ENCODE measurements around the gene STK4.

STK4 gene

DNA sequence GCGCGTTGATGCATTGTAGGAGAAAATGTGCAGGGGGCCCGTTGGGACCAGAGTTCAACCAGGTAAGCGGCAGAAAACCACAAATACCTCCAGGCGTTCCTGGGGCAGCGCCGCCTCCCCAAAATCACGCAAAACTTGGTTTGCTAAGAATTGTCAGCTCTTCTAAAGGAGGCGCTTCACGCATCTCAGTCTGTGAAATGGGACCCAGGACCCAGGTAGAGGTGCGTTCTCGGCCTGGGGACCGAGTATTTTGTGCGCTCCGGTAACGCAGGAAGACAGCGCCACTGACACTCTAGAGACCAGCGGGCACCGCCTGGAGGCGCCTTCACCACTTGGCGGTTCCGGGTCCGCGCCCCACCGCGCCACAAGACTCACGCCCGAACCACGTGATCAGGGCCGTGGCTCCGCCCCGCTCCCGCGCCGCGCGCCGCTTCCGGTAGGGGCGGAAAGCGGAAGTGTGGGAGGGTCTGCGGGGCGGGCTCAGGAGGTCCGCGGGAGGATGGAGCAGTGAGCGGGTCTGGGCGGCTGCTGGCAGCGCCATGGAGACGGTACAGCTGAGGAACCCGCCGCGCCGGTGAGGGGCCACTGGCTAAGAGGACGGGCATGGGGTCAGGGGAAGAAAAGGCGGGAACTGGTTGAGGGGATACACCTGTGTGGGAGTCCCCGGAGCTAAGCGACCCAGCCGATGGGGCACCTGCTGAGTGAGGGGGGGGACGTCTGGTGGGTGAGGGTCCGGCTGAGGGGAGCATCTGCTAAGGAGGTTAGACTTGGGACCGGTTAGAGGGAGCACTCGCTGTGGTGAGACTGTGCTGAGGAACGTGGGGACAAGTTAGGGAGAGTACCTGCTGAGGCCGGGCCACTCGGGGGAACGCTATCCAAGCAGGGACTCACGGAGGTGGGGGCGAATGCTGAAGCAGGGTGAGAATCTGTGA is at the start of gene STK4:
TSS of gene STK4 (plus strand) at position 483 of the 932 bp plus-strand sequence. CDS start at position 540, 57 bp downstream.
- peak; percentile 93 for DNase-seq (ENCODE audit: low spot score)

GRCh38 chr20:44916586-44916985 is 49.7 kb upstream of the STK4 start:
- no peak for DNase-seq (ENCODE audit: low spot score)

DNA sequence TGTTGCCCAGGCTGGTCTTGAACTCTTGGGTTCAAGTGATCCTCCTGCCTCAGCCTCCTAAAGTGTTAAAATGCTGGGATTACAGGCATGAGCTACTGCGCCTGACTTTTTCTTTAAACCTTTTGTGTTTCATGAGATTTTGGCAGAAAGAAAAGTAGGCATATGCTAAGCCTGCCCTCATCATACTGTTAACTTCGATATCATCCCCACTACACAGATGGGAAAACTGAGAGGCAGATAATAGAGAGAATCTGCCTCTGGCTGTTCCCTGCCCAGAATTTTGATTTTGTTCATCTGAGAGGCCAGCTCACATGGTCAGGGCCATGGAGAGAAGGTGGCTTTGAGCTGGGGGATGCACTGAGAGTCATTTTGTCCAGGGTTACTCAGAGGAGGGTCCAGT is 48.9 kb upstream of the STK4 start:
- no peak for DNase-seq (ENCODE audit: low spot score)

GRCh38 chr20:44918342-44918741 is 48.0 kb upstream of the STK4 start:
- DNase-seq (ENCODE audit: low spot score), result no peak

GRCh38 chr20:44918761-44919160 is 47.6 kb upstream of the STK4 start:
- DNase-seq (ENCODE audit: low spot score), result no peak

DNA sequence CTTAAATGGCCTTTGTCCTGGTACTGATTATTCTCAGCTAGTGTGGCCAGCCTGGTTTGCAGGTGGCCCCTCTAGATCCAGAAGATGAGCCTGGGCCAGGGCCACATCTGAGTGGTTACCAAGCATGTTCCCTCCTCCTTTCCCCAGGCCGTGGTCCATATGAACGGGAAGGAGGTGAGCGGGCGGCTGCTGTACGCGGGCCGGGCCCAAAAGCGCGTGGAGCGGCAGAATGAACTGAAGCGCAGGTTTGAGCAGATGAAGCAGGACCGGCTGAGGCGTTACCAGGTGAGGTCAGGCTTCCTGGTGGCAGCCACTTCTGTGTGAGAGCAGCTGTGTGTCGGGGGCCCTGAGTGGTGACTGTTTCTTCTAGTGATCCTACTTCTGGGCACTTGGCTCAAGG is 44.9 kb upstream of the STK4 start:
- DNase-seq (ENCODE audit: low spot score), result no peak

GRCh38 chr20:44924541-44924940 is 41.8 kb upstream of the STK4 start:
- DNase-seq (ENCODE audit: low spot score), result no peak

GRCh38 chr20:44928595-44928994 is 37.7 kb upstream of the STK4 start:
- no peak for DNase-seq (ENCODE audit: low spot score)

DNA sequence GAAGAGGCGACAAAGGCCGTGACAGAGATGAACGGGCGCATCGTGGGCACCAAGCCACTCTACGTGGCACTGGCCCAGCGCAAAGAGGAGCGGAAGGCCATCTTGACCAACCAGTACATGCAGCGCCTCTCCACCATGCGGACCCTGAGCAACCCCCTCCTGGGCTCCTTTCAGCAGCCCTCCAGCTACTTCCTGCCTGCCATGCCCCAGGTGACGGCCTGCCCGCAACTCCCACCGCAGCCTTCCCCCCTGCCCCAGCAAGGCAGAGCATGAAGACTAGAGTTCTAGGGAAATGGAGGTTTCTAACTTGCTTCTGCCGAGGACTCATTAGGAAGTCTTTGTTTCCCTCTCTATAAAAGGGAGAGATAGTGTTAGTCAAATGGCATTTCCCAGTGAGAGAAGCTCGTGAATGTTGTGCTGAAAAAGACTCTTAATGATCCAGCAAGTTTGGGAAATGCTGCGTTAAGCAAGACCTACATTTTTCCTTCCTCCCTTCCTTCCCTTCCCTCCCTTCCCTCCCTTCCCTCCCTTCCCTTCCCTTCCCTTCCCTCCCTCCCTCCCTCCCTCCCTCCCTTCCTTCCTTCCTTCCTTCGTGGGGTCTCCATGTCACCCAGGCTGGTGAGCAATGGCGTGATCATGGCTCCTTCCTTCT is 35.7 kb upstream of the STK4 start:
- DNase-seq (ENCODE audit: low spot score), result no peak

GRCh38 chr20:44931911-44932310 is 34.4 kb upstream of the STK4 start:
- DNase-seq (ENCODE audit: low spot score), result no peak

DNA sequence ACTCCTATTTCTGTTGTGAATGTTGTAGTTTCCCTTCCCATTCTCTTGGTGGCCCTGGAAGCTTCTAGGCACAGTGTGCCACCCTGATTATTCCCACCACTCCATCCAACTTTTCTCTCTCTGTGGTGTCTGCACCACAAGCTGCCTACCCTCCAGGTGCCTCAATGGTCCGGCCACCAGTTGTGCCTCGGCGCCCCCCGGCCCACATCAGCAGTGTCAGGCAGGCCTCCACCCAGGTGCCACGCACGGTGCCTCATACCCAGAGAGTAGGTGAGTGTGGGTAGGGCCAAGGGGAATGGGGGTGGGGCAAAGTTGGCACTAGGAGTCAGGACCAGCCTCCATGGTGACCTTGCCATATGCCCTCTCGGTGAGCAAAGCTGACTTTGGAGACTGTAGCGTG is 33.4 kb upstream of the STK4 start:
- no peak for DNase-seq (ENCODE audit: low spot score)

DNA sequence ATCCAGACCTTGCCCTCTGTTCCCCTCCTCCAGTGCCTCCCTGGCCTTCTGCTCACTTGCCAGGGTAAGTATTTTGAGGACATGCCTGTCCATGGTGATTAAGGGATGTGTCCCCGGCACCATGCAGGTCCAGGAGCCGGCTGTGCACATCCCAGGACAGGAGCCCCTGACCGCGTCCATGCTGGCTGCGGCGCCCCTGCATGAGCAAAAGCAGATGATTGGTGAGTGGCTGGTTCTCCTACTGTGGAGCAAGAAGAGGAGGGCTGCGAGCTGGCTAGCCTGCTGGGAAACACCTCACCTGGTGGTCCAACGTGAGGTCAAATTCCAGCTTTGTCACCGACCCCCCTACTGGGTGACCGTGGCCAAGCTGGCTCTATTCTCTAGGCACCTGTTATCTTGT is 29.8 kb upstream of the STK4 start:
- DNase-seq (ENCODE audit: low spot score), result no peak

GRCh38 chr20:44938637-44939036 is 27.7 kb upstream of the STK4 start:
- no peak for DNase-seq (ENCODE audit: low spot score)

GRCh38 chr20:44941120-44941691 is 25.1 kb upstream of the STK4 start:
- no peak for DNase-seq (ENCODE audit: low spot score)

DNA sequence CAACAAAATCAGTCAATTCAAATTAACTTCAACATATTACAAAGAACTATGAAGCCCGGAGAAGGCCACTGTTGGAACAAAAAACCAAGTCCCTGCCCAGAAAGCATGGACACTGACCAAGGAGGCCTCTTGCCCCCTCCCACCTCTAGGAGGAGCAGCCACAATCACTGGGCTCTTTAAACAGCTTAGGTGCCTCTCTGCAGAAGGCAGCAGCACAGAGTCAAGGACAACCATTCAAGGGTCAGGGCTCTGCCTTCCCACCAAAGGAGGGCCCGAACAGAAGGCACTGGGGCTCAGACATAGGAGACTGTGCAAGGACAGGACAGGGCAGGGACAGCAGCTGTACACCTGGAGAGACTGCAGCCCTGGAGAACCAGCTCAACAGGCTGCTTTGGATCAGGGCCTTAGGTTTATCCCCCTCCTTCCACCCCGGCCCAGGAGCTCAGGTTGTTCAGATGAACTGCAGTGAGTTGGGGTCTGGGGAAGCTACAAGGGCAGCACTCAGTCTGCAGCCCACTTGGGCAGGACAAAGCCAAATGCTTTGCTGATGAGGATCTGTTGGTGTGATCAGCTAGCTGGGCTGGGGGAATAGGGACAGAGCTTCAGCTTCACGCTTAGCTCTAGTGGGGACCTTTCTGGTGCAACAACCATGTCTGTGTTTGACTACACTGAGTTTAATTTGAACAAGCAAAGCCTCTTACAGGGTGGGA is 23.9 kb upstream of the STK4 start:
- peak; percentile 39 for DNase-seq (ENCODE audit: low spot score)

- no peak for DNase-seq (ENCODE audit: low spot score)
Measured at GRCh38 chr20:44943828-44944227, 22.5 kb upstream of the STK4 start.

GRCh38 chr20:44945261-44945660 is 21.1 kb upstream of the STK4 start:
- no peak for DNase-seq (ENCODE audit: low spot score)

- no peak for DNase-seq (ENCODE audit: low spot score)
Measured at GRCh38 chr20:44946271-44946852, 19.9 kb upstream of the STK4 start.

DNA sequence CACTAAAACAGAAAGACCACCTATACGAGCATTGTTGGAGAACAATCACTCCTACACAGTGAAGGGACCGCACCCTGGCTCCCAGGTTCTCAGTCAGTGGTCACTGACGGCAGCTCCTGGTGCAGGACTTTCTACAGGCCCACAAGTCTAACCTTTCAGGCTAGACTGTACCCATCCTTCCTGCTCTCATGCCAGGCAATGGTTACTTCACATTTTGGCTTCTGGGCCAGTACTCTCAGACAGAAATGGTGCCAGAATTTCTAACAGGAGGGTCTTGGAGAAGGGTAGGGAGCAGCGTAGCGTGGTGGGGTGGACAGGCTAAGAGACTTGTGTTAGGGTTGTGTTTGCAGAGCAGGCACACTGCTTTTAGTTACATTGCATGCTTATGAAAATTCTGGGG is 18.2 kb upstream of the STK4 start:
- DNase-seq (ENCODE audit: low spot score), result no peak

- DNase-seq (ENCODE audit: low spot score), result no peak
Measured at GRCh38 chr20:44948513-44948912, 17.8 kb upstream of the STK4 start.

GRCh38 chr20:44950368-44950767 is 15.9 kb upstream of the STK4 start:
- no peak for DNase-seq (ENCODE audit: low spot score)

DNA sequence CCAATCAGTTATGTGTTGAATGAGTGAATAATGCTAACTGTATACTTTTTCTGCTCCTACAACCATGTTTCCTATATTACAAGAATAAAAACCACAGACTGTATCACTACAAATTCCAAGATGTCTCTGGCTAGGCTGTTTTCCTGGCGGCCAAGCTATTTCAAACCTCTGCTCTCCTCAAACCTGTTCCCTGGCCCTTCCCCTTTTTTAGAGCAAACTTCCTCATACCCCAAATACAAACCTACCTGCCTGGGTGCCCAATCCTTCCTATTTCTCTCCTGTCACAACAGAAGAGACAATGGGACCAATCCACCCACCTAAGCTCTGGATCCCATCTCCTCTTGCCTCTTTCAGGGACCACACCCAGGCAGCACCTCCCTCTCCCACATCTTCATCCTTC is 13.6 kb upstream of the STK4 start:
- no peak for DNase-seq (ENCODE audit: low spot score)

Measured in iPS-NIHi11 (cell line).